ENCODE results near the gene LIFR. TPM values are rescaled to one million over a fixed set of nuclear protein-coding genes. Genes with fewer than 3 reads are reported as not detected.

Gene LIFR
- polyA plus RNA-seq, 1 donor (not counting 4 experiments of a cell fraction or from before 2014, with no cell fraction given) = 1.1 TPM

- Histone ChIP-seq H3K9me3 (ENCODE audit: control insufficient read depth, low read depth, low read length) (no peaks in the 10 kb centered on the region), H3K4me3 (ENCODE audit: control insufficient read depth in 2 of 3, extremely low read depth in 1 of 3, insufficient read depth in 2 of 3, low read depth in 1 of 3, low read length in 3 of 3) (no peak overlapping the region), H2AFZ (ENCODE audit: control insufficient read depth, low read length) (no peak overlapping the region), H3K36me3 (ENCODE audit: control insufficient read depth in 2 of 2, extremely low read depth in 1 of 2, insufficient read depth in 2 of 2, low read length in 2 of 2) (no peaks in the 10 kb centered on the region), H3K79me2 (ENCODE audit: control insufficient read depth, insufficient read depth, low read length) (no peaks in the 10 kb centered on the region), H3K4me1 (ENCODE audit: control insufficient read depth, extremely low read depth, insufficient read depth, low read length) (no peaks in the 10 kb centered on the region), H3K27me3 (ENCODE audit: control insufficient read depth, extremely low read depth, insufficient read depth, low read length) (no peaks in the 10 kb centered on the region), H3K9ac (ENCODE audit: control insufficient read depth, extremely low read depth, insufficient read depth, low read length) (no peak overlapping the region), H4K20me1 (ENCODE audit: control insufficient read depth, extremely low read depth, insufficient read depth, low read length) (no peaks in the 10 kb centered on the region), H3K27ac (ENCODE audit: control insufficient read depth, insufficient read depth, low read length) (no peak overlapping the region), H3K4me2 (ENCODE audit: control insufficient read depth, extremely low read depth, insufficient read depth, low read depth, low read length) (no peak overlapping the region), H3K9me1 (ENCODE audit: control insufficient read depth, extremely low read depth, insufficient read depth, low read length) (no peaks in the 10 kb centered on the region)
- dilution Hi-C loops (cut with MboI; ENCODE audit: extremely low pct_ligation_motif_present, low sequenced_read_pairs) = no loop called here
- FAIRE-seq (no peak), DNase-seq (ENCODE audit: low read depth, low spot score) (no peak)
- TF ChIP-seq CTCF (optimal IDR thresholded peaks at IDR 0.05 in 1 of 3, IDR thresholded peaks at IDR 0.05 in 1 of 3, conservative IDR thresholded peaks at IDR 0.05 in 1 of 3; ENCODE audit: extremely low read depth in 1 of 3, insufficient read depth in 2 of 3, low read length in 3 of 3) (no peak), EZH2 (IDR thresholded peaks at IDR 0.05; ENCODE audit: low read length) (no peak)
Observed at GRCh38 chr5:38494763-38495162, 61.7 kb downstream of the LIFR start.

GRCh38 chr5:38494175-38494574, 62.3 kb downstream of the LIFR start:
- dilution Hi-C loops (cut with MboI; ENCODE audit: extremely low pct_ligation_motif_present, low sequenced_read_pairs) = no loop called here
- no peak overlapping the region for H2AFZ ChIP-seq (ENCODE audit: control insufficient read depth, low read length)
- DNase-seq (ENCODE audit: low read depth, low spot score) (no peak), FAIRE-seq (no peak)
- H3K79me2 ChIP-seq (ENCODE audit: control insufficient read depth, insufficient read depth, low read length) = no peaks in the 10 kb centered on the region
- H3K9me3 ChIP-seq (ENCODE audit: control insufficient read depth, low read depth, low read length) = no peaks in the 10 kb centered on the region
- H3K27ac ChIP-seq (ENCODE audit: control insufficient read depth, insufficient read depth, low read length) = no peak overlapping the region
- no peak overlapping the region for H3K9ac ChIP-seq (ENCODE audit: control insufficient read depth, extremely low read depth, insufficient read depth, low read length)
- H3K9me1 ChIP-seq (ENCODE audit: control insufficient read depth, extremely low read depth, insufficient read depth, low read length) = no peaks in the 10 kb centered on the region
- no peaks in the 10 kb centered on the region for H4K20me1 ChIP-seq (ENCODE audit: control insufficient read depth, extremely low read depth, insufficient read depth, low read length)
- no peaks in the 10 kb centered on the region for H3K36me3 ChIP-seq (ENCODE audit: control insufficient read depth in 2 of 2, extremely low read depth in 1 of 2, insufficient read depth in 2 of 2, low read length in 2 of 2)
- H3K4me1 ChIP-seq (ENCODE audit: control insufficient read depth, extremely low read depth, insufficient read depth, low read length) = no peaks in the 10 kb centered on the region
- no peak overlapping the region for H3K4me3 ChIP-seq (ENCODE audit: control insufficient read depth in 2 of 3, extremely low read depth in 1 of 3, insufficient read depth in 2 of 3, low read depth in 1 of 3, low read length in 3 of 3)
- no peaks in the 10 kb centered on the region for H3K27me3 ChIP-seq (ENCODE audit: control insufficient read depth, extremely low read depth, insufficient read depth, low read length)
- TF ChIP-seq CTCF (optimal IDR thresholded peaks at IDR 0.05 in 1 of 3, IDR thresholded peaks at IDR 0.05 in 1 of 3, conservative IDR thresholded peaks at IDR 0.05 in 1 of 3; ENCODE audit: extremely low read depth in 1 of 3, insufficient read depth in 2 of 3, low read length in 3 of 3) = no peak
- no peak for TF ChIP-seq EZH2 (IDR thresholded peaks at IDR 0.05; ENCODE audit: low read length)
- H3K4me2 ChIP-seq (ENCODE audit: control insufficient read depth, extremely low read depth, insufficient read depth, low read depth, low read length) = no peak overlapping the region
